ENCODE measurements around the gene SULF2. TPM values are rescaled to one million over a fixed set of nuclear protein-coding genes. Genes with fewer than 3 reads are reported as not detected.

SULF2 gene
- total RNA-seq, 1 experiment from 2014 or later: 13.0 TPM

- TF ChIP-seq MAX (IDR thresholded peaks at IDR 0.05): no peak
- TF ChIP-seq YY1 (IDR thresholded peaks at IDR 0.05; ENCODE audit: extremely low read depth, insufficient replicate concordance, low read depth, low read length): no peak
- TF ChIP-seq TCF7L2 (IDR thresholded peaks at IDR 0.05; ENCODE audit: borderline replicate concordance, extremely low read depth, insufficient read depth, insufficient read length): no peak
These were observed 111.1 kb downstream of the SULF2 start (continued) for GRCh38 chr20:47674145-47674544.

- Histone ChIP-seq H3K9ac (ENCODE audit: low read length) (no peak overlapping the region), H3K9me2 (ENCODE audit: insufficient read depth) (no peaks in the 10 kb centered on the region), H3K36me3 (ENCODE audit: control insufficient read depth in 1 of 2, insufficient read depth in 2 of 2, low read length in 2 of 2) (no peaks in the 10 kb centered on the region), H2AFZ (ENCODE audit: low read depth, low read length, poor library complexity, severe bottlenecking) (no peak overlapping the region), H3K4me3 (replicated peaks in 1 of 2; ENCODE audit: low read depth in 1 of 2, low read length in 2 of 2) (no peak overlapping the region), H3K4me2 (ENCODE audit: low read length) (no peak overlapping the region), H3K4me1 (ENCODE audit: control insufficient read depth in 1 of 2, insufficient read depth in 2 of 2, low read length in 2 of 2) (peaks cover 0 to 8% of the 10 kb centered on the region in 2 experiments; a peak in 1 of 4 replicates), H3K27ac (ENCODE audit: low read depth, low read length) (no peak overlapping the region), H3K79me2 (ENCODE audit: insufficient read depth, low read length) (no peaks in the 10 kb centered on the region), H3K9me3 (ENCODE audit: control insufficient read depth in 1 of 2, insufficient read depth in 1 of 2, low read depth in 1 of 2, low read length in 2 of 2) (no peaks in the 10 kb centered on the region), H3K27me3 (ENCODE audit: insufficient read depth, low read length) (no peaks in the 10 kb centered on the region), H4K20me1 (ENCODE audit: insufficient read depth) (no peaks in the 10 kb centered on the region)
- DNase-seq (ENCODE audit: low read depth, low spot score) (no peak), ATAC-seq (no peak)
- CTCF ChIA-PET: interaction anchor here (1.3 kb wide), 1 partner anchor 947 kb away, joined by 3 read pairs; no protein-coding TSS in a partner anchor
- RAD21 ChIA-PET (ENCODE audit: low non-redundant PET in 1 of 2, low total read pairs in 2 of 2, uncharacterized antibody in 2 of 2, unreplicated experiment in 2 of 2): no interaction called here
- intact Hi-C loops (cut with micrococcal nuclease): no loop called here
- TF ChIP-seq EGR1 (IDR thresholded peaks at IDR 0.05; ENCODE audit: low read depth): no peak
- TF ChIP-seq ZNF274 (IDR thresholded peaks at IDR 0.05; ENCODE audit: low read depth, low read length): no peak
- POLR2A ChIA-PET: no interaction called here
- no TSS peak for BruUV-seq (replicated peaks)
These were observed 111.7 kb downstream of the SULF2 start for GRCh38 chr20:47673671-47673955.

GRCh38 chr20:47672886-47673670, 112.2 kb downstream of the SULF2 start:
- Histone ChIP-seq H3K4me2 (ENCODE audit: low read length) (no peak overlapping the region), H3K27me3 (ENCODE audit: insufficient read depth, low read length) (no peaks in the 10 kb centered on the region), H3K9me2 (ENCODE audit: insufficient read depth) (no peaks in the 10 kb centered on the region), H2AFZ (ENCODE audit: low read depth, low read length, poor library complexity, severe bottlenecking) (no peak overlapping the region), H3K4me3 (replicated peaks in 1 of 2; ENCODE audit: low read depth in 1 of 2, low read length in 2 of 2) (no peak overlapping the region), H3K9me3 (ENCODE audit: control insufficient read depth in 1 of 2, insufficient read depth in 1 of 2, low read depth in 1 of 2, low read length in 2 of 2) (no peaks in the 10 kb centered on the region), H4K20me1 (ENCODE audit: insufficient read depth) (no peaks in the 10 kb centered on the region), H3K27ac (ENCODE audit: low read depth, low read length) (no peak overlapping the region), H3K36me3 (ENCODE audit: control insufficient read depth in 1 of 2, insufficient read depth in 2 of 2, low read length in 2 of 2) (no peaks in the 10 kb centered on the region), H3K4me1 (ENCODE audit: control insufficient read depth in 1 of 2, insufficient read depth in 2 of 2, low read length in 2 of 2) (peaks cover 0 to 7% of the 10 kb centered on the region in 2 experiments; a peak in 1 of 4 replicates), H3K79me2 (ENCODE audit: insufficient read depth, low read length) (no peaks in the 10 kb centered on the region), H3K9ac (ENCODE audit: low read length) (no peak overlapping the region)
- DNase-seq (ENCODE audit: low read depth, low spot score) (no peak), ATAC-seq (no peak)
- ChIA-PET RAD21 (ENCODE audit: low non-redundant PET in 1 of 2, low total read pairs in 2 of 2, uncharacterized antibody in 2 of 2, unreplicated experiment in 2 of 2) (no interaction called here), POLR2A (no interaction called here), CTCF (interaction anchor here (1.3 kb wide), 1 partner anchor 947 kb away, joined by 3 read pairs; no protein-coding TSS in a partner anchor)
- BruUV-seq (replicated peaks): no TSS peak
- intact Hi-C loops (cut with micrococcal nuclease): no loop called here
- no peak for TF ChIP-seq POLR2AphosphoS5 (IDR thresholded peaks at IDR 0.05; ENCODE audit: low read depth, low read length)
- no peak for TF ChIP-seq REST (IDR thresholded peaks at IDR 0.05; ENCODE audit: low read depth)
- no peak for TF ChIP-seq FOSL1 (IDR thresholded peaks at IDR 0.05; ENCODE audit: low read depth)
- TF ChIP-seq JUND (IDR thresholded peaks at IDR 0.05): no peak
